ENCODE measurements around the gene DLL1.
"Not testable (repeated sequence)": the region's sequence is repeated elsewhere in the genome, so short reads cannot be mapped to it uniquely, and the experiment has no call there.

GRCh38 chr6:170335199-170335598 is 44.3 kb upstream of the DLL1 start:
- TF ChIP-seq POLR2A, CTCF (IDR thresholded peaks at IDR 0.05): not testable (repeated sequence)
